RPMI7951 (cell line): ENCODE measurements around the gene ESRRA. TPM values are rescaled to one million over a fixed set of nuclear protein-coding genes. Genes with fewer than 3 reads are reported as not detected.
A peak's percentile ranks its signal among the peaks of the same experiment; 100 is the strongest.
"Not testable (repeated sequence)": the region's sequence is repeated elsewhere in the genome, so short reads cannot be mapped to it uniquely, and the experiment has no call there.

Experiments
- DNase-seq: peaks from one replicate; pipeline ENCODE4 v3.0.0-alpha.2; 2012; ENCODE audit warnings: low read depth
- total RNA-seq: library from RNA; depleted of rRNA; stranded (reverse); fragments of >200 nt; shearing (Covaris generic); gene quantifications from 2 replicates; pipeline ENCODE4 v1.2.3, GENCODE V29; 2014

The ESRRA gene
- total RNA-seq, 1 experiment from 2014 or later = 7.4 TPM

DNA sequence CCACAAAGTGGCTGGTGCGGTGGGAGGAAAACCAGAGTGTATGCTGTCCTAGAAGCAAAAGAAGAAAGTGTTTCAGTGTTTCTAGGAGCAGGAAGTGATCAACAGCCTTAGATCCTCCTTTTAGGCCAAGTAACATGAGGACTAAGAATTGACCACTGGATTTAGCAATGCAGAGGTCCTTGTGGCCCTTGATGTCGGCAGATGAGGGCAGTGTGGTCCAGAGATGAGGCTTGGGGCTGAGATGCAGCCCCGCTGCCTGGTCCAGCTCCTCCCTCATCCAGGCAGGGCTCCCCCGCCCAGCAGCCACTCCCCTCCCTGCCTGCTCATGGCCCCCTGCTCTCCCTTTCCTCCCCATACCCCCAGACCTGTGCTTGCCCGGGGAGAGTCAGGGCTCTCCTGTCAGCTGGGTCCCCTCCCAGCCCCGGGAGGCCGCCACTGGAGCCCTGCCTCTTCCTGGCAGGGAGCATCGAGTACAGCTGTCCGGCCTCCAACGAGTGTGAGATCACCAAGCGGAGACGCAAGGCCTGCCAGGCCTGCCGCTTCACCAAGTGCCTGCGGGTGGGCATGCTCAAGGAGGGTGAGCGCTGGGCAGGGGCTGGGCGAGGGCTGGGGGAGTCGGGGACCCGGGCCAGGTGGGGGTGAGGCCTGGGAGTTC lies 8.3 kb downstream of the ESRRA start:
- no peak for DNase-seq

DNA sequence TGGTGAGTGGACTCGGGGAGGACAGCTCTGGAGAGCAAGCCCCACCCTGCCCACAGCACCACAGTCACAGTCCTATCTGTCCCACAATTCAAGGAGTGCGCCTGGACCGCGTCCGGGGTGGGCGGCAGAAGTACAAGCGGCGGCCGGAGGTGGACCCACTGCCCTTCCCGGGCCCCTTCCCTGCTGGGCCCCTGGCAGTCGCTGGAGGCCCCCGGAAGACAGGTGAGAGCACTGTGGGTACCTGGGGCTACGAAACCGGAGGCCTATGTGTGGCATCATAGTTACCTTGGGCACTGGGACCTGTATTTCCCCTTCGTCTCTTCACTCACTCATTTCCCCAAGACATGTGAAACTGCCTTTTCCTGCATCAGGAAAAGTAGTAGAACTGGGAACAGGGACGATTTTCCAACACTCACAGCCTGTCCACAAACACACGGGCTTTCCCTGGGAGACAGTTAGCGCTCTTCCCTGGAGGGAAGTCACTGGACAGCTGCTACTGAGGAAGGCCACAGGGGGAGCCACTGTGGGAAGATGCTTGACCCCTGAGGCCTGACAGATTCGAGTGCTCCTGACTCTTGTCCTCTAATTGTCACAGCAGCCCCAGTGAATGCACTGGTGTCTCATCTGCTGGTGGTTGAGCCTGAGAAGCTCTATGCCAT lies 9.0 kb downstream of the ESRRA start:
- no peak for DNase-seq

DNA sequence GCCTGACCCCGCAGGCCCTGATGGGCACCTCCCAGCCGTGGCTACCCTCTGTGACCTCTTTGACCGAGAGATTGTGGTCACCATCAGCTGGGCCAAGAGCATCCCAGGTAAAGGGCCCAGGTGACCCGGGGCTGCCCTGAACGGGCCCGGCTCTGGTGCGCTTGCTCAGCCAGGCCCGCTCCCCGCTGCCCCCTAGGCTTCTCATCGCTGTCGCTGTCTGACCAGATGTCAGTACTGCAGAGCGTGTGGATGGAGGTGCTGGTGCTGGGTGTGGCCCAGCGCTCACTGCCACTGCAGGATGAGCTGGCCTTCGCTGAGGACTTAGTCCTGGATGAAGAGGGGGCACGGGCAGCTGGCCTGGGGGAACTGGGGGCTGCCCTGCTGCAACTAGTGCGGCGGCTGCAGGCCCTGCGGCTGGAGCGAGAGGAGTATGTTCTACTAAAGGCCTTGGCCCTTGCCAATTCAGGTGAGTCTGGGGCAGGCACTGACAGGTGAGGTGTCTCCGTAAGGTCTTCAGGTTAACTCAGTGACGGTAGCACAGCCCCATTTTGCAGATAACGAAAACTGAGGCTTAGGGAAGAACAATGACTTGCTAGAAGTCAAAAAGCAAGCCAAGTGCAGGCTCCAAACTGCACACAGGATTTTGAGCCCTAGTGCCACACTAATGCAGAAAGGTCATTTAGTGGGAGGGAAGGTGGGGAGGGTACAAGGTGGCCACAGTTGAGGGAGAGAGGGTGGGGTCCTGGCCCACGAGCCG lies 9.7 kb downstream of the ESRRA start:
- DNase-seq = no peak

DNA sequence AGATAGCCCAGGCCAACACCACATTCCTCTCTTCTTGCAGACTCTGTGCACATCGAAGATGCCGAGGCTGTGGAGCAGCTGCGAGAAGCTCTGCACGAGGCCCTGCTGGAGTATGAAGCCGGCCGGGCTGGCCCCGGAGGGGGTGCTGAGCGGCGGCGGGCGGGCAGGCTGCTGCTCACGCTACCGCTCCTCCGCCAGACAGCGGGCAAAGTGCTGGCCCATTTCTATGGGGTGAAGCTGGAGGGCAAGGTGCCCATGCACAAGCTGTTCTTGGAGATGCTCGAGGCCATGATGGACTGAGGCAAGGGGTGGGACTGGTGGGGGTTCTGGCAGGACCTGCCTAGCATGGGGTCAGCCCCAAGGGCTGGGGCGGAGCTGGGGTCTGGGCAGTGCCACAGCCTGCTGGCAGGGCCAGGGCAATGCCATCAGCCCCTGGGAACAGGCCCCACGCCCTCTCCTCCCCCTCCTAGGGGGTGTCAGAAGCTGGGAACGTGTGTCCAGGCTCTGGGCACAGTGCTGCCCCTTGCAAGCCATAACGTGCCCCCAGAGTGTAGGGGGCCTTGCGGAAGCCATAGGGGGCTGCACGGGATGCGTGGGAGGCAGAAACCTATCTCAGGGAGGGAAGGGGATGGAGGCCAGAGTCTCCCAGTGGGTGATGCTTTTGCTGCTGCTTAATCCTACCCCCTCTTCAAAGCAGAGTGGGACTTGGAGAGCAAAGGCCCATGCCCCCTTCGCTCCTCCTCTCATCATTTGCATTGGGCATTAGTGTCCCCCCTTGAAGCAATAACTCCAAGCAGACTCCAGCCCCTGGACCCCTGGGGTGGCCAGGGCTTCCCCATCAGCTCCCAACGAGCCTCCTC lies 10.6 kb downstream of the ESRRA start:
- DNase-seq = not testable (repeated sequence)

DNA sequence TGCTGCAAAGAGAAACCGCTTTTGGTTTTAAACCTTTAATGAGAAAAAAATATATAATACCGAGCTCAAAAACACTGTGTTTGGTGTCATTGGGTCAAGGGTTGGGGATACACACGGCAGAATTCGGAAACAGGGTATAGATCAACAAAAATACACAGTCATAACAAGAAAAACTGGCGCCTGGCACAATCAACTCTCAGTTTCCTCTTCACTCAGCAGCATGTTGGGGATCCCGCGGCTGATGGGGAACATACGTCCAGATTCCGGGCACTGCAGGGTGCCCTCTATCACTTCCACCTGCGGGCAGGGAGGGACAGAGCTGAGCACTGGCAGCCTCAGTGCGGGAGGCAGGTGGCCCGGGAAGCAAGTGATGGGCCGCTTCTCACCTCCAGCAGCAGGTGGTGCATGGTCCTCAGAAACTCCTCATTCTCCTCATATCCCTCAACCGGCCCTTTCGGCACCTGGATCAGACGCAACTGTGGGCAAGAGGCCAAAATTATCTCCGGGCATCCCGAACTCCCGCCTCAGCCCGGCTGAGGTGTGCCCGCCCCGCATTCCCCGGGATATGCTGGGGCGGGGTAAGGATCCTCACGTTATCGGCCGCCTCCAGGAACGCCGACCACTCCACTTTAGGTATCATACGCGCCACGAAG lies 11.5 kb downstream of the ESRRA start:
- DNase-seq = peak; percentile 25

DNA sequence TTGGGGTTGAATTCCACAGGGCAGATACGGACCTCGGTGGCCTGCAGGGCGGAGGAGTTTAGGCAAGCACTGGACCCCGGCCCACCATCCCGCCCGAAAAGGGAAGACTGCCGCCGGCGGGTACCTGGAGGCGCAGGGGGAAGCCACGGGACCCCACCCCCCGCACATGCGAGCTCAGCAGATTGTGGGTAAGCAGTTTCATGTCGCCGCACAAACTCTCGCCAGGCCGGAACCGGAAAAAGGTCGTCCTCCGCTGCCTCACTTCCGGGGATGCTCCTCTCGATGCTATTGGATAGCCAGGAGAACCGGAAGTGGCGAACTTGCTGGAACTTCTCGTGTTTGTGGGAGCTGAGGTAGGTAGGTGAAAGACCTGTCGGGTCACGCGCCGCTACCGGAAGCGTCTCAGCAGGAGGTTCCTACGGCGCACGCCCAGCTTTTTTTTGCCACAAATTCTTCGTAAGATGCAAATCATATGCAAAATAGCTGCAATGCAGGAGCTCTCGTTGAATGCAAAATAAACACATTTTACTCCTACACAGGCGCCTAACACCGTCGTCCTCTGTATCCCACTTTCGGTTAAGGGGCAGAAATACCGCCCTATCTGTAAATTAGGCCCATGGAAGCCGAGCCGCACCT lies 12.1 kb downstream of the ESRRA start, which contains the start of gene TRMT112:
TRMT112 (minus strand) TSS at position 235 of the 636 bp plus-strand sequence; CDS start at position 202, 33 bp downstream.
- peak; percentile 98 for DNase-seq

DNA sequence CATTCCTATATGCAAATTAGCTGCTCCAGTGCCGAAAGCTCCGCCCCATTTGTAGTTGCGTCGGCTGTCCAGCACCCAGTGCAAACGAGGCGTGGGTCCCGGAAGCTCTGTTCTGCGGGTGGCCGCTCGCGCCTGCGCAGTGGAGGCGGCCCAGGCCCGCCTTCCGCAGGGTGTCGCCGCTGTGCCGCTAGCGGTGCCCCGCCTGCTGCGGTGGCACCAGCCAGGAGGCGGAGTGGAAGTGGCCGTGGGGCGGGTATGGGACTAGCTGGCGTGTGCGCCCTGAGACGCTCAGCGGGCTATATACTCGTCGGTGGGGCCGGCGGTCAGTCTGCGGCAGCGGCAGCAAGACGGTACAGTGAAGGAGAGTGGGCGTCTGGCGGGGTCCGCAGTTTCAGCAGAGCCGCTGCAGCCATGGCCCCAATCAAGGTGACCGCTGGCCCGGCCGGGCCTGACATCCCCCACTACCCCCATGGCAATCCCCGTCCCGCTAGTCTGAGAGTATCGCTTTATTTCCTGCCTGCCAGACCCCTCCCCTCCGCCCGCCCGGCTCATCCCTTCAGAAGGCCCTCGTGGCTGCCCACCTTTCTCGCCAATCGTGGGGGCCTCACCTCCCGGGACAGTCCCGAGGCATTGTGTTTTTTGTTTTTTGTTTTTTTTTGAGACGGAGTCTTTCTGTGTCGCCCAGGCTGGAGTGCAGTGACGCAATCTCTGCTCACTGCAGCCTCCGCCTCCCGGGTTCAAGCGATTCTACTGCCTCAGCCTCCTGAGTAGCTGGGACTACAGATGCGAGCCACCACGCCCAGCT lies 12.8 kb downstream of the ESRRA start, which contains the start of gene PRDX5:
PRDX5 (plus strand) TSS at position 161 of the 805 bp plus-strand sequence; CDS start at position 256, 95 bp downstream.
- DNase-seq = peak; percentile 96

GRCh38 chr11:64318766-64319761 lies 13.7 kb downstream of the ESRRA start:
- DNase-seq = no peak

- DNase-seq = no peak
These were observed 15.2 kb downstream of the ESRRA start for GRCh38 chr11:64320556-64320955.

DNA sequence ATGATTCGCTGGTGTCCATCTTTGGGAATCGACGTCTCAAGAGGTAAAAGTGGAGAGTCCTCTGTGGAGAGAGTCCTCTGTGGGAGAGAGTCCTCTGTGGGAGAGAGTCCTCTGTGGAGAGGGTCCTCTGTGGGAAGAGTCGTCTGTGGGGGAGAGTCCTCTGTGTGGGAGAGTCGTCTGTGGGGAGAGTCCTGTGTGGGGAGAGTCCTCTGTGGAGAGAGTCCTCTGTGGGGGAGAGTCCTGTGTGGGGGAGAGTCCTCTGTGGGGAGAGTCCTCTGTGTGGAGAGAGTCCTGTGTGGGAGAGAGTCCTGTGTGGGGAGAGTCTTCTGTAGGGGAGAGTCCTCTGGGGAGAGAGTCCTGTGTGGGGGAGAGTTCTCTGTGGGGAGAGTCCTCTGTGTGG lies 15.7 kb downstream of the ESRRA start:
- no peak for DNase-seq

- DNase-seq = no peak
These were observed 16.2 kb downstream of the ESRRA start for GRCh38 chr11:64321533-64321932.

GRCh38 chr11:64322925-64323260 lies 17.6 kb downstream of the ESRRA start:
- DNase-seq = no peak

DNA sequence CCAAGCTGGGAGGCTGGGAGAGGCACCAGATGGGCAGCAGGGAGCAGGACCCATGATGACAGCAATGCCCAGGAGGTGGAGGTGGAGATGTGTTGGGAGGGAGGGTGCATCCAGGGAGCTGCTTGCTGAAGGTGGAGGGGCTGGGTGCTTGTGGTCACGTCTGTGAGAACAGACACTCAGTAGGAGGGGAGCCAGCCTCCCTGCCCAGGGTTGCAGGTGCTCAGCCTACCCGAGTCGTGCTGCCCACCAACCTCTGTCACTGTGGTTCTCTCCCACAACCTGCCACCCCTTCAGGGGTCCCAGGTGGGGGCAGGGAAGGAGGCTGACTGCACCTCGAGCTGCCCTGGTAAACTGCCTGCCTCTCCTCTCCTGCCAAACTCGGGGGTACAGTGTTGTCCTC lies 18.0 kb downstream of the ESRRA start:
- DNase-seq = no peak

DNA sequence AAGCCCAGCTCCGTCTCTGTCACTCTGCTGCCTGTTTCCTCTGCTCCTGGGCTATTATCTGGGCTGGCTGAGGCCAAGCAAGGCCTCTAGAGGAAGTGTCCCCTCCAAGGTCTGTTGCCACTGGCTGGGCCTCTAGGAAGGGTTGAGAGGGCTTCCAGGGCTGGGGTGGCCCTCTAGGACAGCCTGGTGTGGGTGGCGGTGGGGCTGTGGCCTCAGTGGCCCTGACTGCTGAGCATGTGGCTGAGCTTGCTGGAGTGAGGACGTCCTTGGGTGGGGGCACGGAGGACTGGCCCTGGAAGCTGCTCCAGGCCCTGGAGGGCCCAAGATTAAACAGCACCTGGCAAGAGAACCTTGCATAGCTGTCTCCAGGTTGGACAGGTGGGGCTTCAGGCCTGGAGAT lies 18.7 kb downstream of the ESRRA start:
- DNase-seq = not testable (repeated sequence)

DNA sequence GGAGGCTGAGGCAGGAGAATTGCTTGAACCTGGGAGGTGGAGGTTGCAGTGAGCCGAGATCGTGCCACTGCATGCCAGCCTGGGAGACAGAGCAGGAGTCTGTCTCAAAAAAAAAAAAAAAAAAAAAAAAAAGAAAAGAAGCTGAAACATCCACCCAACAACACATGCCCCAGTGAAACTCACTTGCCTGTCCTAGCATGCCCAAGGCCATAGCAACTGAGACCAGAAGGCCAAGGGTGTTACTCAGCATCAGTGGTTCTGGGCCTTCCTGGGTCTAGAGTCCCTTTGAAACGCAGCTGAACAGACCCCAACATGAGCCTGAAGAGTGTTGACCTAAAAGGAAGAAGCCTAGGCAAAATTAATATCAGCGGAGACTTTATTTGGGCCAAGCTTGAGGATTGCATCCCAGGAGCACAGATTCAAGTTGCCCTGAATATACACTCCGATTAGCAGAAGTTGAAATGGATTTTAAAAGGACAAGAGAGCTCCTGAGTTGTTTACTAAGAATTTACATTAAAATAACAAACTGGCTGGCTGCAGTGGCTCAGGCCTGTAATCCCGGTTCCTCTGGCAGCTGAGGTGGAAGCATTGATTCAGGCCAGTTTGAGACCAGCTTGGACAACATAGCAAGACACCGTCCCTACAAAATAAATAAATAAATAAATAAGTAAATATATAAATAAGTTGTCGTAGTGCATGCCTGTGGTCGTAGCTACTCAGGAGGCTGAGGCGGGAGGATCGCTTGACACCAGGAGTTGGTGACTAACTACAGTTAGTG lies 19.6 kb downstream of the ESRRA start:
- no peak for DNase-seq

- DNase-seq = no peak
These were observed 22.1 kb downstream of the ESRRA start for GRCh38 chr11:64327375-64327774.

DNA sequence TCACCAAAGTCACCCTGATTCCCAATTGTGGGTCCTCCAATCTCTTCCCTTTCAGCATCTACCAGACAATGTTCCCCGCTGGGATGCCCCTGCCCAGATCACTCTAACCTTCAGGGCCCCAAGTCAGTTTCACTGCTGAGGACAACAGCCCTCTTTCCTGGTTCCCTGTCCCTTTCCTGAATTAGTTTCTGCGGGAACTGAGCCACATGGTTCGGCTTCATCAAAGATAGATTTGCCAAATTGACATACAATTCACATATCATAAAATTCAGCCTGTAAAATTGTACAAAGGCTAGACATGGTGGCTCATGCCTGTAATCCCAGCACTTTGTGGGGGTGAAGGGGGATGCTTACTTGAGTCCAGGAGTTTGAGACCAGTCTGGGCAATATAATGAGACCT lies 22.7 kb downstream of the ESRRA start:
- DNase-seq = no peak

DNA sequence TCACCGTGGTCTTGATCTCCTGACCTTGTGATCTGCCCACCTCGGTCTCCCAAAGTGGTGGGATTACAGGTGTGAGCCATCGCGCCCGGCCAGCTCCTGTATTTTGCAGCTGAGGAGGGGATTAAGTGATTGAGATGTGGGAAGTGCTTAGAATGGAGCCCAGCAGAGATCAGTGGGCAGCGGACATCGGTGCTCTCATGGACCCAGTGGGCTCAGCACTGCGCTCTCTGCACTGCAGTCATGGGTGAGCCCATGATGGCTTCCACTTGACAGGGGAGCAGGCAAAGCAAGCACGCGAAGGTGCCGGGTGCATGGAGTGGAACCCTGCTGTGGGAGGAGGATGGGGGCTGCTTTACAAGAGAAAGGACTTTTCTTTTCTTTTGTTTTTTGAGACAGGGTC lies 25.6 kb downstream of the ESRRA start:
- no peak for DNase-seq
